SU-DHL-6 (cell line): ENCODE data around the gene KCNIP4.

Source experiments
- H2AFZ ChIP-seq: fragments of 200-600 bp; sonication (generic); 2 replicates; pipeline ENCODE4 v1.6.1; 2014; ENCODE audit warnings: low read depth, mild to moderate bottlenecking, moderate library complexity, mixed read lengths, antibody characterized with exemption, low read length; ENCODE audit not compliant: severe bottlenecking
- H3F3A ChIP-seq: fragments of 200-600 bp; shearing (Covaris generic); 2 replicates; pipeline ENCODE4 v1.6.0; 2016; ENCODE audit warnings: antibody characterized with exemption, mild to moderate bottlenecking; ENCODE audit not compliant: insufficient read depth
- H3K27ac ChIP-seq: fragments of 200-600 bp; sonication (generic); 2 replicates; pipeline ENCODE4 v1.5.1; 2016; ENCODE audit warnings: low read depth, mild to moderate bottlenecking, low read length, moderate library complexity, mixed read lengths
- H3K27me3 ChIP-seq: fragments of 200-600 bp; sonication (generic), shearing (Covaris generic); 2 replicates; pipeline ENCODE4 v1.6.0; 2014; ENCODE audit warnings: mild to moderate bottlenecking, low read length
- H3K36me3 ChIP-seq: fragments of 200-600 bp; sonication (generic); 2 replicates; pipeline ENCODE4 v1.6.1; 2014; ENCODE audit warnings: mild to moderate bottlenecking, low read length, mixed read lengths
- H3K4me2 ChIP-seq: fragments of 300-600, 200-600 bp; shearing (Covaris generic), sonication (generic); 2 replicates; pipeline ENCODE4 v1.6.0; 2014; ENCODE audit warnings: low read length, low read depth, mild to moderate bottlenecking; ENCODE audit not compliant: poor library complexity, severe bottlenecking
- H3K4me3 ChIP-seq: fragments of 200-600 bp; sonication (generic); 2 replicates; pipeline ENCODE4 v1.5.1; 2014; ENCODE audit warnings: antibody characterized with exemption, low read length, mild to moderate bottlenecking, mixed read lengths; ENCODE audit not compliant: insufficient read depth, poor library complexity, severe bottlenecking
- H3K79me2 ChIP-seq: fragments of 200-600 bp; sonication (generic); 2 replicates; pipeline ENCODE4 v1.6.1; 2014; ENCODE audit warnings: mild to moderate bottlenecking, low read length, moderate library complexity; ENCODE audit not compliant: insufficient read depth
- H3K9ac ChIP-seq: fragments of 200-600 bp; sonication (generic); 2 replicates; pipeline ENCODE4 v1.7.0; 2014; ENCODE audit warnings: mild to moderate bottlenecking, low read length
- H3K9me2 ChIP-seq: fragments of 200-600 bp; sonication (generic); replicated peaks from 2 replicates; pipeline ENCODE4 v1.6.1; 2014; ENCODE audit warnings: low read length; ENCODE audit not compliant: insufficient read depth
- H3K9me3 ChIP-seq: fragments of 200-600 bp; sonication (generic); 2 replicates; pipeline ENCODE4 v1.6.1; 2014; ENCODE audit warnings: low read length, mixed read lengths; ENCODE audit not compliant: insufficient read depth
- H4K20me1 ChIP-seq: fragments of 200-600 bp; sonication (generic); 2 replicates; pipeline ENCODE4 v1.6.1; 2014; ENCODE audit warnings: low read depth, mild to moderate bottlenecking, antibody characterized with exemption, low read length, moderate library complexity, mixed read lengths
- CTCF ChIP-seq: fragments of 200-600 bp; sonication (generic); IDR thresholded peaks from one replicate; pipeline ENCODE4 v1.5.1; 2017; ENCODE audit warnings: antibody characterized with exemption, mild to moderate bottlenecking, low read length, moderate library complexity; ENCODE audit not compliant: insufficient read depth, poor library complexity, severe bottlenecking
- EZH2phosphoT487 ChIP-seq: fragments of 200-600 bp; sonication (generic), shearing (Covaris generic); conservative IDR thresholded peaks from 2 replicates; pipeline ENCODE4 v1.6.1; 2018; ENCODE audit warnings: mild to moderate bottlenecking, antibody characterized with exemption, low read length, moderate library complexity, mixed read lengths

Gene KCNIP4

GRCh38 chr4:20724915-20725314, 1223.7 kb downstream of the KCNIP4 start:
- H3K9ac ChIP-seq, result no peak overlapping the region
- TF ChIP-seq CTCF (no peak), EZH2phosphoT487 (no peak)
- H2AFZ ChIP-seq, result no peak overlapping the region
- H3K36me3 ChIP-seq, result peaks cover 11% of the 10 kb centered on the region; the same call in 1 of the 2 replicates
- no peak overlapping the region for H3K27ac ChIP-seq
- H3K27me3 ChIP-seq, result no peaks in the 10 kb centered on the region
- no peaks in the 10 kb centered on the region for H3K9me3 ChIP-seq
- H3K9me2 ChIP-seq, result no peaks in the 10 kb centered on the region
- no peaks in the 10 kb centered on the region for H3F3A ChIP-seq
- no peak overlapping the region for H3K4me2 ChIP-seq
- no peak overlapping the region for H3K4me3 ChIP-seq
- no peaks in the 10 kb centered on the region for H3K79me2 ChIP-seq
- no peaks in the 10 kb centered on the region for H4K20me1 ChIP-seq

- Histone ChIP-seq H3K4me2 (no peak overlapping the region), H4K20me1 (no peaks in the 10 kb centered on the region), H2AFZ (no peak overlapping the region), H3K9me3 (no peaks in the 10 kb centered on the region), H3K4me3 (no peak overlapping the region), H3K9ac (no peak overlapping the region), H3K9me2 (no peaks in the 10 kb centered on the region), H3K36me3 (peaks cover 11% of the 10 kb centered on the region; the same call in 1 of the 2 replicates), H3K79me2 (no peaks in the 10 kb centered on the region), H3F3A (no peaks in the 10 kb centered on the region), H3K27ac (no peak overlapping the region), H3K27me3 (no peaks in the 10 kb centered on the region)
- TF ChIP-seq EZH2phosphoT487 (no peak), CTCF (no peak)
Observed at GRCh38 chr4:20723463-20723862, 1225.1 kb downstream of the KCNIP4 start.

GRCh38 chr4:20723019-20723418, 1225.6 kb downstream of the KCNIP4 start:
- Histone ChIP-seq H3K27me3 (no peaks in the 10 kb centered on the region), H2AFZ (no peak overlapping the region), H3K79me2 (no peaks in the 10 kb centered on the region), H3K4me2 (no peak overlapping the region), H3F3A (no peaks in the 10 kb centered on the region), H3K9ac (no peak overlapping the region), H3K4me3 (no peak overlapping the region), H3K27ac (no peak overlapping the region), H3K9me2 (no peaks in the 10 kb centered on the region), H3K9me3 (no peaks in the 10 kb centered on the region), H3K36me3 (peaks cover 6% of the 10 kb centered on the region; the same call in 1 of the 2 replicates), H4K20me1 (no peaks in the 10 kb centered on the region)
- TF ChIP-seq CTCF (no peak), EZH2phosphoT487 (no peak)
